ENCODE data around the gene CLDN5. TPM values are rescaled to one million over a fixed set of nuclear protein-coding genes. Genes with fewer than 3 reads are reported as not detected.

CLDN5 gene, protein sequence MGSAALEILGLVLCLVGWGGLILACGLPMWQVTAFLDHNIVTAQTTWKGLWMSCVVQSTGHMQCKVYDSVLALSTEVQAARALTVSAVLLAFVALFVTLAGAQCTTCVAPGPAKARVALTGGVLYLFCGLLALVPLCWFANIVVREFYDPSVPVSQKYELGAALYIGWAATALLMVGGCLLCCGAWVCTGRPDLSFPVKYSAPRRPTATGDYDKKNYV
- total RNA-seq = under 1 TPM in 4 of 5 donors, not detected in 1; 0.36 to 0.98 (median 0.85) TPM
- 0.44 TPM for total RNA-seq (2013)
- 0 to 0.31 (median 0.05) reads per million in 29 experiments for total RNA-seq

DNA sequence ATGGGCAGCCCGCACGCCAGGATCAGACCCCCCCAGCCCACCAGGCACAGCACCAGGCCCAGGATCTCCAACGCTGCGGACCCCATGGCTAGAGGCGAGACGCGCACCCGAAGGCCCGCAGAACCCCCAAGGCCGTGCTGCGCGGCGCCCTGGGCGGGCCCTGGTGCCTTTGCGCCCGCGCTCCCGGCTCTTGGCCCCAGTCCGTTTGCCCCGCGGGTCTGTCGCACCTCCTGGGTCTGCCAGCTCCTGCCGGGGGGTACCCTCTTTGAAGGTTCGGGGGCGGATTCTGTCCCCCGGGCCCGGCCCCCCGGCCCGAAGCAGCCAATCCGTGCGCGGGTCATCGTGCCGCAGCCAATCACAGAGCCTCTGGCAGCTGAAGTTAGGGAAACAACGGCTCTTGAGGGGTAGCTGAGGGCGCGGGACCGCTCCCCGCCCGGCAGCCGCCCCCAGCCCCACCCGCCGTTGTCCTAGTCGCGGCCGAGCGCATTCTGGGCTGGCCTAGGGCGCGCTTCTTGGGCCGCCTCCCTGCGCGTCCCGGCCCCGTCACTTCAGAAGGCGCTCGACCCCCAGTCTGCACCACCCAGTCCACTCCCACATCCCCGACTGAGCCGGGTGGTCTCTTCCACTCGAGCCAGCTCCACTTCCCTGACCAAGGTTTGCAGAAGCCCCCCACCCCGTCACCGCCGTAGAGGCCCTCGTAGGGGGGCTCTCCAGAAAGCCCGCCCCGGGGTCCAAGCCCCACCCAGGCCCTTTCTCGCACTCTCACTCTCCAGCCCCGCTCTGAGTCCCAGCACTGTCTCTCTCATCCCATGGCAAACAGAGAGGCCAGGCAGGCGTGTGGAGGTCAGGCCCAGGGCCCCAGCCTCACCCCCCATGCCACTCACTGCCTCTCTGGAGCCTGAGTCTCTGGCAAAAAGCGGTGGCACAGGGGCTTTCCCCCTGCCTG lies at the start of gene CLDN5:
CLDN5 (minus strand) TSS at position 241 of the 946 bp plus-strand sequence; CDS start at position 86, 155 bp downstream.
- Histone ChIP-seq H3K4me1 (ENCODE audit: control insufficient read depth in 1 of 2, extremely low read depth in 1 of 2, insufficient read depth in 2 of 2, low read length in 2 of 2) (peaks cover 0 to 21% of the 10 kb centered on the region in 2 experiments), H3K9me3 (no peaks in the 10 kb centered on the region), H3K27ac (ENCODE audit: low read length) (no peak within 1 kb of the TSS), H3K4me3 (ENCODE audit: control insufficient read depth in 1 of 2, extremely low read depth in 1 of 2, low read length in 1 of 2) (peak within 1 kb of the TSS; percentile 7 to 72), H3K27me3 (replicated peaks in 1 of 2; ENCODE audit: control insufficient read depth in 2 of 2, extremely low read depth in 1 of 2, insufficient read depth in 2 of 2, low read length in 1 of 2) (peaks cover 2 to 72% of the 10 kb centered on the region in 2 experiments), H3K36me3 (ENCODE audit: control insufficient read depth in 2 of 2, extremely low read depth in 1 of 2, insufficient read depth in 1 of 2, low read length in 1 of 2) (no peaks in the 10 kb centered on the region)
- POLR2A ChIA-PET = no interaction called here
- Mint-ChIP-seq H3K9me3 (no peaks in the 10 kb centered on the region), H3K4me3 (peak within 1 kb of the TSS; percentile 57 to 75 (median 61)), H3K27ac (no peak within 1 kb of the TSS), H3K36me3 (no peaks in the 10 kb centered on the region), H3K27me3 (peaks cover 15 to 40% of the 10 kb centered on the region in 2 donors), H3K4me1 (peaks cover 5 to 17% (median 8%) of the 10 kb centered on the region in 3 donors)
- no peak for DNase-seq
- peak; percentile 31 to 51 (median 39) for ATAC-seq (replicated peaks in 1 of 4)
- CTCF ChIA-PET = no interaction called here
- WGBS (ENCODE audit: insufficient coverage) = 7% methylated on average over 59 of the region's 69 CpGs

DNA sequence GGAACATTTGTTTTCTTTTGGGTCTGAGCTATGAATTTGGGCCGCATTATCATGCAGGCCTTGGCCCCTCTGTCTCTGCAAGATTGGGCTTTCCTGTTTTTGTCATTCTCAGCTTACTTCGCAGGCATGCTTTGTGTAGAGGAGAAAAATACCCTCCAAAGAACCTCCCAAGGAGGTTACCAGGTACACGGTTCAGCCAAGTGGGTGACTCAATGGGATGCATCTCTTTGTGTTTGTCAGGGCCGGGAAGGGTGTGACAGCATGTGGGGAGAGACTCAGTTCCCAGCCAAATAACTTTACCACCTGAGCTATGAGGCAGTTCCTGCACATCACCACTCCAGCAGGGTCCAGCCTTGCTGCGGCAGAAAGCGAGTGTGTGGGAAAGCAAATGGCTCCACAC lies 47.8 kb upstream of the CLDN5 start:
- CTCF ChIA-PET = no interaction called here
- POLR2A ChIA-PET = no interaction called here
- no peak overlapping the region for H3K4me3 ChIP-seq (ENCODE audit: control insufficient read depth in 1 of 2, extremely low read depth in 1 of 2, low read length in 1 of 2)
- DNase-seq = no peak
- H3K36me3 ChIP-seq (ENCODE audit: control insufficient read depth in 2 of 2, extremely low read depth in 1 of 2, insufficient read depth in 1 of 2, low read length in 1 of 2) = no peaks in the 10 kb centered on the region
- Mint-ChIP-seq H3K27me3 (no peaks in the 10 kb centered on the region), H3K4me3 (no peak overlapping the region), H3K36me3 (no peaks in the 10 kb centered on the region), H3K27ac (no peak overlapping the region), H3K9me3 (no peaks in the 10 kb centered on the region), H3K4me1 (peaks cover 4 to 17% (median 9%) of the 10 kb centered on the region in 3 donors)
- no peaks in the 10 kb centered on the region for H3K9me3 ChIP-seq
- ATAC-seq (replicated peaks in 1 of 4) = no peak
- H3K27ac ChIP-seq (ENCODE audit: low read length) = no peak overlapping the region
- no CpG with 5 or more reads among the region's 6 CpGs for WGBS (ENCODE audit: insufficient coverage)
- peaks cover 3 to 7% of the 10 kb centered on the region in 2 experiments for H3K4me1 ChIP-seq (ENCODE audit: control insufficient read depth in 1 of 2, extremely low read depth in 1 of 2, insufficient read depth in 2 of 2, low read length in 2 of 2)
- peaks cover 0 to 4% of the 10 kb centered on the region in 2 experiments for H3K27me3 ChIP-seq (replicated peaks in 1 of 2; ENCODE audit: control insufficient read depth in 2 of 2, extremely low read depth in 1 of 2, insufficient read depth in 2 of 2, low read length in 1 of 2)

DNA sequence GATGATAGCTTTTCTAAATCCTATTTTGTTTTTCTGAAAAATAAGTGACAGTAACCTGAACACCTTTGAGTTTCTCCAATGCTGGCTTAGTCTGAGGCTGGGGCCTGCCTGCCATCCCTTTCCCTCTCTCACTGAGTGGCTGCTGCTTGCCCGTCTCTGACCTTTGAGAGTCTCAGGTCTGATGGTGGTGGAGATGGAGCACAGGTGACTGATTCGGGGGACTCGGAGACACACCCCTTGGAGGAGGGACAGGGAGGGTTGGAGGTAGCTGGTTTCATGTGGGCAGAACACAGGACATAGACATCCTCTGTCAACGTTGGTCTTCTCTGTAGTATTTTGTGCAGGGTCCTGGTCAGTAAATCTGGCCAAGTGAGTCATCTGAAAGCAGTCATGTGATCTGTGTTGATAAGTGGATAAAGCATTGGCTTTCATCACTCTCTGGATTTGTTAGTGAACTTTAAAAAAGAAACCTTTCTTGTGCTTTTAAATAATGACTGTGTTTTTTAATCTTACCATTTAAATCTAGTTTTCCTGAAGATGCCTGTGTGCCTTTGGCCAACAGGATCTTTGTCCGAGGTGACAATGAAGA lies 47.1 kb upstream of the CLDN5 start:
- H3K36me3 Mint-ChIP-seq = no peaks in the 10 kb centered on the region
- DNase-seq (no peak), ATAC-seq (replicated peaks in 1 of 4) (no peak)
- no peaks in the 10 kb centered on the region for H3K9me3 Mint-ChIP-seq
- H3K27ac Mint-ChIP-seq = no peak overlapping the region
- H3K27ac ChIP-seq (ENCODE audit: low read length) = no peak overlapping the region
- no peak overlapping the region for H3K4me3 Mint-ChIP-seq
- peaks cover 0 to under 1% of the 10 kb centered on the region in 2 experiments for H3K4me1 ChIP-seq (ENCODE audit: control insufficient read depth in 1 of 2, extremely low read depth in 1 of 2, insufficient read depth in 2 of 2, low read length in 2 of 2)
- no peaks in the 10 kb centered on the region for H3K27me3 Mint-ChIP-seq
- peaks cover 0 to 10% (median 2%) of the 10 kb centered on the region in 3 donors for H3K4me1 Mint-ChIP-seq
- H3K9me3 ChIP-seq = no peaks in the 10 kb centered on the region
- CTCF ChIA-PET = no interaction called here
- no peaks in the 10 kb centered on the region for H3K36me3 ChIP-seq (ENCODE audit: control insufficient read depth in 2 of 2, extremely low read depth in 1 of 2, insufficient read depth in 1 of 2, low read length in 1 of 2)
- POLR2A ChIA-PET = no interaction called here
- no peak overlapping the region for H3K4me3 ChIP-seq (ENCODE audit: control insufficient read depth in 1 of 2, extremely low read depth in 1 of 2, low read length in 1 of 2)
- 64% methylated on average over 4 of the region's 5 CpGs for WGBS (ENCODE audit: insufficient coverage)
- peaks cover 0 to 11% of the 10 kb centered on the region in 2 experiments for H3K27me3 ChIP-seq (replicated peaks in 1 of 2; ENCODE audit: control insufficient read depth in 2 of 2, extremely low read depth in 1 of 2, insufficient read depth in 2 of 2, low read length in 1 of 2)

DNA sequence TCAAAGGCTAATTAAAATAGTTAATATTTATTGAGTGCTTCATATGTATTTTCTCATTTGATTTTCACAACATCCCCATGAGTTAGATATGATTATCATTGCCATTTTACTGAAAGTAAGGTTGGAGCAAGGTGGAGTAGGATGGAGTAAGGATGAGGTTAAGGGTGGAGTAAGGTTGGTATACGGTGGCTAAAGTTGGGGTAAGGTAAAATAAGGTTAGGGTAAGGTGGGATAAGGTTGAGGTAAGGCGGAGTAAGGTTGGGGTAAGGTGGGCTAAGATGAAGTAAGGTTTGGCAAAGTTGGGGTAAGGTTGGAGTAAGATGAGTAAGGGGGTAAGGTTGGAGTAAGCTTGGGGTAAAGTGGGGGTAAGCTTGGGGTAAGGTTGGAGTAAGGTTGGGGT lies 45.8 kb upstream of the CLDN5 start:
- Histone ChIP-seq H3K27me3 (replicated peaks in 1 of 2; ENCODE audit: control insufficient read depth in 2 of 2, extremely low read depth in 1 of 2, insufficient read depth in 2 of 2, low read length in 1 of 2) (peaks cover 0 to 15% of the 10 kb centered on the region in 2 experiments), H3K36me3 (ENCODE audit: control insufficient read depth in 2 of 2, extremely low read depth in 1 of 2, insufficient read depth in 1 of 2, low read length in 1 of 2) (no peaks in the 10 kb centered on the region), H3K4me1 (ENCODE audit: control insufficient read depth in 1 of 2, extremely low read depth in 1 of 2, insufficient read depth in 2 of 2, low read length in 2 of 2) (no peaks in the 10 kb centered on the region), H3K27ac (ENCODE audit: low read length) (no peak overlapping the region), H3K4me3 (ENCODE audit: control insufficient read depth in 1 of 2, extremely low read depth in 1 of 2, low read length in 1 of 2) (no peak overlapping the region), H3K9me3 (no peaks in the 10 kb centered on the region)
- H3K4me3 Mint-ChIP-seq = no peak overlapping the region
- H3K27me3 Mint-ChIP-seq = no peaks in the 10 kb centered on the region
- no peak overlapping the region for H3K27ac Mint-ChIP-seq
- POLR2A ChIA-PET = no interaction called here
- WGBS (ENCODE audit: insufficient coverage) = 76% methylated on average over 2 of the region's 2 CpGs
- no peaks in the 10 kb centered on the region for H3K36me3 Mint-ChIP-seq
- CTCF ChIA-PET = no interaction called here
- no peak for ATAC-seq (replicated peaks in 1 of 4)
- H3K4me1 Mint-ChIP-seq = peaks cover 0 to 10% (median 1%) of the 10 kb centered on the region in 3 donors
- DNase-seq = no peak
- H3K9me3 Mint-ChIP-seq = no peaks in the 10 kb centered on the region

DNA sequence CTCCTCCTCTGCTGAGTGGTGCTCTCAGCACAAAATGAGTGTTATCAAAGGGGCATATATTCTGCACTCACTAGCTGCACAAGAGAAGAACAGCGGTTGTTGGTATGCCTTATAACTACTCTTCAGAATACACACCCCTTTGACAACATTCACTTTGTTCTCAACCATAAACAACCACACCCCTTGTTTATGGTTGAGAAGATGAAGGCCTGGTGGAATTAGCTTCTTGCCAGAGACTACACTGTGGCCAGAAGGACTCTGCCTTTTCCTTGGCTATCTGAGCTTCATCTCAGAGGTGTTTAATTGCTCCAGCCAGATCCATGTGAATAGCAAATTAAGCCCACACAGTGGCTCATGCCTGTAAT lies 45.0 kb upstream of the CLDN5 start:
- no peaks in the 10 kb centered on the region for H3K36me3 ChIP-seq (ENCODE audit: control insufficient read depth in 2 of 2, extremely low read depth in 1 of 2, insufficient read depth in 1 of 2, low read length in 1 of 2)
- no peak overlapping the region for H3K27ac ChIP-seq (ENCODE audit: low read length)
- H3K27me3 Mint-ChIP-seq = no peaks in the 10 kb centered on the region
- ATAC-seq (replicated peaks in 1 of 4) (no peak), DNase-seq (no peak)
- H3K4me1 Mint-ChIP-seq = peaks cover 0 to 10% (median 1%) of the 10 kb centered on the region in 3 donors
- no peaks in the 10 kb centered on the region for H3K4me1 ChIP-seq (ENCODE audit: control insufficient read depth in 1 of 2, extremely low read depth in 1 of 2, insufficient read depth in 2 of 2, low read length in 2 of 2)
- WGBS (ENCODE audit: insufficient coverage) = no CpG with 5 or more reads among the region's 1 CpG
- no peak overlapping the region for H3K4me3 ChIP-seq (ENCODE audit: control insufficient read depth in 1 of 2, extremely low read depth in 1 of 2, low read length in 1 of 2)
- H3K27ac Mint-ChIP-seq = no peak overlapping the region
- CTCF ChIA-PET = no interaction called here
- H3K9me3 ChIP-seq = no peaks in the 10 kb centered on the region
- no peaks in the 10 kb centered on the region for H3K36me3 Mint-ChIP-seq
- no peak overlapping the region for H3K4me3 Mint-ChIP-seq
- peaks cover 0 to 15% of the 10 kb centered on the region in 2 experiments for H3K27me3 ChIP-seq (replicated peaks in 1 of 2; ENCODE audit: control insufficient read depth in 2 of 2, extremely low read depth in 1 of 2, insufficient read depth in 2 of 2, low read length in 1 of 2)
- POLR2A ChIA-PET = no interaction called here
- H3K9me3 Mint-ChIP-seq = no peaks in the 10 kb centered on the region
